Spleen (tissue), 7 donors: ENCODE results near the gene LRRC26.

Experiments
- POLR2A ChIP-seq, 3 donors: fragments of 450-650 bp; IDR thresholded peaks; one replicate each; pipeline ENCODE4 v1.5.1; 2017; ENCODE audit warnings: antibody characterized with exemption in 3 of 3, mild to moderate bottlenecking in 1 of 3
- TF ChIP-seq, protein P1 (sequence below), 11 experiments: fragments of 200-600 bp in 7 of 11; fragments of 450-650 bp in 4 of 11; sonication (generic) in 4 of 11; IDR thresholded peaks in 8 of 11; conservative IDR thresholded peaks in 3 of 11; 1 replicate in 7 of 11; 2 replicates in 4 of 11; pipeline versions ENCODE4 v1.4.0 to v1.8.0; 2016 to 2021; ENCODE audit warnings: antibody characterized with exemption in 11 of 11, inconsistent platforms in 4 of 11, mild to moderate bottlenecking in 1 of 11
- donor health status: DM: no; HTN: no; CAD: no; lungs with moderate emphysema.
- donor health status: DM: no; HTN: no; CAD: no.
- donor health status: DM: no; HTN: no; CAD: no.

DNA sequence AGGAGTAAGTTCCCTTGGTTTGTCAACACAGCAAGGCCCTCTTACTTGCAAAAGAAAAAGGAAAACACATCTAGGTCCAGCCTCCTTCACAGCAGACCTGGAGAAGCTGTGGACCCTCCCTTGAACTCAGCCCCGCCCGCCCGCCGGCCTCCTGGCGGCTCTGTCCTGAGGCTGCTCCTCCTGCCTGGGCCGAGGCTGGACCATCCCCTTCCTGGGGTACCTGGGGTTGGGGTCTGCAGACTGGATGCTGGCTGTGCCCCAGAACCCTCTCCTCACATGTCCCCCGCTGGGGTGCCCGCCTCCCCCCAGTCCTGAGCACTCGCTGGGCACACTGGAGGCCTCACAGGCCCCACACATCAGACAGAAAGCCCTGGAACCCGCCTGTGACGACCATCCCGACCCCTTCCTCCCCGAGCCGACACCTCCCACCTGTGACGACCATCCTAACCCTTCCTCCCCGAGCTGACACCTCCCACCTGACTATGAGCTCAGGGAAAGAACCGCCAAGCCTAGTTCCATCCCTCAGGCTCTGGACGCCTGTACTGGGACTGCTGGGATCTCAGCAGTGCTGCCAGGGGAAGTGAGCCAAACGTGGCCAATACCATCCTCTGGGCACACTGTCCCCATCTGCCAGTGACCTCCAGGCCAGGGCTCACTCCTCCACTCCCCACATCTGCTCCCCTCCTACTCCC, 9.2 kb upstream of the LRRC26 start:
- TF ChIP-seq, protein P1, sequence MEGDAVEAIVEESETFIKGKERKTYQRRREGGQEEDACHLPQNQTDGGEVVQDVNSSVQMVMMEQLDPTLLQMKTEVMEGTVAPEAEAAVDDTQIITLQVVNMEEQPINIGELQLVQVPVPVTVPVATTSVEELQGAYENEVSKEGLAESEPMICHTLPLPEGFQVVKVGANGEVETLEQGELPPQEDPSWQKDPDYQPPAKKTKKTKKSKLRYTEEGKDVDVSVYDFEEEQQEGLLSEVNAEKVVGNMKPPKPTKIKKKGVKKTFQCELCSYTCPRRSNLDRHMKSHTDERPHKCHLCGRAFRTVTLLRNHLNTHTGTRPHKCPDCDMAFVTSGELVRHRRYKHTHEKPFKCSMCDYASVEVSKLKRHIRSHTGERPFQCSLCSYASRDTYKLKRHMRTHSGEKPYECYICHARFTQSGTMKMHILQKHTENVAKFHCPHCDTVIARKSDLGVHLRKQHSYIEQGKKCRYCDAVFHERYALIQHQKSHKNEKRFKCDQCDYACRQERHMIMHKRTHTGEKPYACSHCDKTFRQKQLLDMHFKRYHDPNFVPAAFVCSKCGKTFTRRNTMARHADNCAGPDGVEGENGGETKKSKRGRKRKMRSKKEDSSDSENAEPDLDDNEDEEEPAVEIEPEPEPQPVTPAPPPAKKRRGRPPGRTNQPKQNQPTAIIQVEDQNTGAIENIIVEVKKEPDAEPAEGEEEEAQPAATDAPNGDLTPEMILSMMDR (IDR thresholded peaks at IDR 0.05 in 8 of 11, conservative IDR thresholded peaks at IDR 0.05 in 3 of 11), result no peak
- TF ChIP-seq POLR2A (IDR thresholded peaks at IDR 0.05), result no peak
